SKM-1 treated with dmso at 0.1 percent for 144 hours (cell line): ENCODE measurements around the gene IRAG1.
A peak's percentile ranks its signal among the peaks of the same experiment; 100 is the strongest.

ENCODE experiments used
- DNase-seq: peaks from one replicate; lab custom pipeline; 2025; ENCODE audit not compliant: unreplicated experiment; lab: John Stamatoyannopoulos, UW

The IRAG1 gene, protein sequence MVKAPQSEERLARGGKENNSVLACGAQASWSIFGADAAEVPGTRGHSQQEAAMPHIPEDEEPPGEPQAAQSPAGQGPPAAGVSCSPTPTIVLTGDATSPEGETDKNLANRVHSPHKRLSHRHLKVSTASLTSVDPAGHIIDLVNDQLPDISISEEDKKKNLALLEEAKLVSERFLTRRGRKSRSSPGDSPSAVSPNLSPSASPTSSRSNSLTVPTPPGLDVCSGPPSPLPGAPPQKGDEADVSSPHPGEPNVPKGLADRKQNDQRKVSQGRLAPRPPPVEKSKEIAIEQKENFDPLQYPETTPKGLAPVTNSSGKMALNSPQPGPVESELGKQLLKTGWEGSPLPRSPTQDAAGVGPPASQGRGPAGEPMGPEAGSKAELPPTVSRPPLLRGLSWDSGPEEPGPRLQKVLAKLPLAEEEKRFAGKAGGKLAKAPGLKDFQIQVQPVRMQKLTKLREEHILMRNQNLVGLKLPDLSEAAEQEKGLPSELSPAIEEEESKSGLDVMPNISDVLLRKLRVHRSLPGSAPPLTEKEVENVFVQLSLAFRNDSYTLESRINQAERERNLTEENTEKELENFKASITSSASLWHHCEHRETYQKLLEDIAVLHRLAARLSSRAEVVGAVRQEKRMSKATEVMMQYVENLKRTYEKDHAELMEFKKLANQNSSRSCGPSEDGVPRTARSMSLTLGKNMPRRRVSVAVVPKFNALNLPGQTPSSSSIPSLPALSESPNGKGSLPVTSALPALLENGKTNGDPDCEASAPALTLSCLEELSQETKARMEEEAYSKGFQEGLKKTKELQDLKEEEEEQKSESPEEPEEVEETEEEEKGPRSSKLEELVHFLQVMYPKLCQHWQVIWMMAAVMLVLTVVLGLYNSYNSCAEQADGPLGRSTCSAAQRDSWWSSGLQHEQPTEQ

DNA sequence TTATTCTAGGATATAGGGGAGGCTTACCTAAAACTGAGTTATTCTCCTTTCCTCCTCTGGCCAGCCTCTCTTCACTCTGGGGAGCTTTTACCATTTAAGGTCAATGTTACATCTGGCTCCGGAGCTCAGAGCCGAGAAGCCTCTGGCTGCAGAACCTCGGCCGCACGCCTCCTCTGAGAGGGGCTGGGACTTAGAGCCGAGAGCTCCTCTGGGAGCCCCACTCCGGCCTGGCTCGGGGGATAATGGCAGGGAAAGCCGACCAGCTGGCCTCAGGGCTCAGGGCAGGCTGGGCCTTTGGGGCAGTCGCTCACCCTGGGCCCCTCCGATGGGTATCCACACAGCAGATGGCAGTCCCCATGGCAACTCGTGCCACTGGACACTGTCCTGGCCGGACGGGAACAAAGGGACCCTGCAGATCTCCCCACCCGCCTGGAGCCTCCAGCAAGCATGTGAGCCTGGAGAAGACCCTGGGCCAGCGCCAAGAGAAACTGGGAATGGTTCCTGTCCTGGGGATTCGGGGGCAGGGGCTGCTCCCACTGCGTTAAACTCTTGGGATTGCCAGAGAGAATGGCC lies at the start of gene IRAG1:
Gene IRAG1 (minus strand): TSS at position 247 of the 573 bp plus-strand sequence. CDS start 153 bp downstream, at position 94.
- no peak for DNase-seq

DNA sequence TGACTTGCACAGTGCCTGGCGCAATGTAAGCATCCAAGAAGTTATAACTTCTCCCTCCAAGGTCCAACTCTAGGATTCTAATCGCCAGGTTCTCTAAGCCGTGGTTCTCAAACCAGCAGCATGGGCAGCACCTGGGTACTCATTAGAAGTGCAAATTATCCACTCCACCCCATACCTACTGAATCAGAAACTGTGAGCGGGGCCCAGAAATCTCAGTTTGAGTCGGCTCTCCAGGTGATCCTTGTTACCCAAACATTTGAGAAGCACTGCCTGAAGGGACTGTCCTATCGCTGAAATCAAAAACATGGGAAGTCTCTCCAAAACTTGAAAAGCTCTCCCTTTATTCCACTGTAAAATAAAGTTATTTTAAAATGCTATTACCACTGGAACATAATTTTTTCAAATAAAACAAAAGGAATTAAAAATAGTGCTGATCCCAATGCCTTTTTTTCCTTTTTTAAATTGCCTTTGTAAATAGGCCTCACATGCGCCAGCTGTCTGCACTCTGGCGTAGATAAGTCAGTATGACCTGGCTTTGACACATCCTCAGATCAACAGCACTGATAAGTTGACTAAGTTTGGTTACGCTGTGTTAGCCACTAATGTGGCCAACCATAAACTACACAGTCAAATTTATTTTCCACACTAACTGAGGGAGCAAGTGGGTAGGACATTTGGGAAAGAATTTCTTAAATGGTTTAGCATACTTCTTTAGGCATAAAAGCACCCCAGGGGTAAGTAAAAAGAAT lies 49.1 kb upstream of the IRAG1 start:
- DNase-seq: no peak

DNA sequence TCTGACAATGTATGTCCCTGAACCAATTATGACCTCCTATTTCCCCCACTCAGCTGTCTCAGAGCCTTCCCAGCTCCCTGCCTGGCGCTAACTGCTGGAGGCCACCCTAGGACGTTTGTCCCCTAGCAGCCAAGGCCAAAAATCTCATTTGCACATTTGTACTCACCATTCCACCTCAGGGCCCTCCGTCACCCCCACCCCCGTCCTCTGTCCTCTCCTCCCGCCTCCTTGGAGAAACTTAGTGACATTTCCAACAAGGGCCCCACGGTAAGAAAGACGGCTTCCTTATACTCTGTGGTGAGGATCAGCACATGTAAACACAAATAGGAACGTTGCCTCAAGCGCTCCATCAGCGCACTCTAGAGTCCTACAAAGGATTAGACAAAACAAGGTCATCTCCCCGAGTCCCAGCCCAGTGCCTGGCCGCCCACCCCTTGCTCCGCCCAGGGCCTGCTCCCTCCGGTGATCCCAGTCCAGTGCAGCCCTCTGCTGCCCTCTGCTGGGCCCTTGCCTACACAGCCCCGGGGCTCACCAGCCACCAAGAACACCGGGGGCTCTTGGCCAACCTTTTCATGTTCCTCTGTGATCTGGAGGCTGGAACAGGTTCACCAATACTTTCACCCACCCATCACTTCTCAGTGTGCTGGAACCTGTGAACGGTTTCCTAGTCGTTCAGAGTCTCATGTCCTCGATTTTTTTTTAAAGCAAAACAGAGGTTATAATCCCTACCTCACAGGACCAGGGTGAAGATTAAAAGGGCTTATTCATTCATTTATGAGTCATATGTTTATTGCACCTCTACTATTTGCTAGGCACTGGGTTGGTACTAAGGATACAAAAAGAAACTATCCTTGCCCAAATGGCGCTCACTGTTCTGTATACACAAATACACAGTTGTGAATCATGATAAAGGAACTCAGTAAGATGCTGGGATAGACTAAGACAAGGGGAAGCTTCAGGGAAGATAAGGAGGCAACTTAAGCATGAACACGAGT lies 42.2 kb upstream of the IRAG1 start:
- DNase-seq: peak; percentile 80

DNA sequence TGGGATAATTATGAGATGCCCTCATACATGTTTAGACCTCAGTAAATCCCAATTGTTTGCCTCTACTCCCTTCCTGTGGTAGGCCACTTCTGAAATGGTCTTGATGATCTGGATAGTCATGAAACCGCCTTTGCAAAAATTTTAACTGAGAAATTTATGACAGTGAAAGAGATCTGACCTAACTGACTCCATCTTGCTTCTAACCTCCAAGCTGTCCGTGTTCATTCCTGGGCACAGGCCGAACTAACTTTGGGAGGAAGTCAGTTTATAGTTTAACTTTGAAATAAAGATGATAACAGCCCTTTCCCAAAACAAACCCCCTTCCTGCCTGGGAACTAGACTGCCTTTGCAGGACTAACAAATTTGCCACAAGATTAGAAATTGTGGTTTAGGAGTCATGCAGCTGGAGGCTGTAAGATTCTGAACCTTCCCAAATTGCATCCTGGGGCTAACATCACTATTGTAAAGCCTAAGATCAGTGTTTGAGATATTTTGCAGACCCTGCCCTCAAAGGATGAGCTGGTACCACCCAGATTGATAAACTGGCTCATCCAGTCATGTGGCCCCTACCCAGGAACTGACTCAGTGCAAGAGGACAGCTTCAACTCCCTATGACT lies 37.6 kb upstream of the IRAG1 start:
- no peak for DNase-seq

DNA sequence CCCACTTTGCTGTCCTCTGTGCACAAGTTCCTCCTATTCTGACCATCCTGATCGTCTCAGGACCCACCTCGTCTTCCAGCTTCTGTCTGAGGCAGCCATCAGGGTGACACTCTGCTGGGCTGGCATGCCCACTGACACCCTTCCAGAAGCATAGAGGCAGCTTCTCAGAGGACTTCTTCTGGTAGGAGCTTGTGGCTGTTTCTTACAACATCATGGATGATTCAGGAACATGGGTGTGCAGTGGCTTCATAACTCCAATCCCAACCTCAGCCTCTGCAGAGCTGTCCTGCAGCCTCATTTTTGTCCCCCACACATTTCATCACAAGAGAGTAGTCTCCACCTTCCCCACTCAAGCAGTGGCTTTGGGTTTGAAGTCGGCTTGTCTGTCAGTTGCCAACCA lies 36.6 kb upstream of the IRAG1 start:
- DNase-seq: no peak

DNA sequence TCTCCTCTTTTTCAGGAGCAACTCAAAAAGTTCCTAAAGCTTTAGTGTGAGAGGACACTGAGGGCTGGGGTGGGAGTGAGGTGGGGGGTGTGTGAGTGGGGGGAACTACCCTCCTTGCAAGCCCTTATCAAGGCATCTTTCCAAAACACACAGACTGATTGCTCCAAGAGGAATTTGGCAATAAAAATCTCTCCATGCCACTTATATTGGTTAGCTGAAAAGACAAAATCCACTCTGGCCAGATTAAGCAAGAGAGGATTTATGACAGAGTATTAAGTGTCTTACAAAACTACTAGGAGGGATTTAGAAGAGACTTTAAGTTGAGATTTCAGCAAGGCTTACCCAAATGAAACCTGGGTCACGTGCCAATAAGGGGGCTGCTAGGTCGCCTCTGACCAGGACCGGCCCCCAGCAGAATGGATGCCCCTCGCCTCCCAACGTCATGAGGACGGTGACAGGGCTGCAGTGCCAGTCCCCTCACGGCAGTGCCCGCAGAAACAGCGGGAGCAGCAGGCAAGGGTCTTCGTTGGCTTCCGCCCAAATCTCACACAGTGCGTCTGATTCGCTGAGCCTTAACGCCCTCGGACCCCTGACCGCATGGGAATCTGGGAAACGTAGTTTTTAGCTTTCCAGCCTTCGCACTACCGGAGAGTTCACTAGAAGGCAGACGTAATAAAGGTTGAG lies 35.4 kb upstream of the IRAG1 start:
- no peak for DNase-seq

DNA sequence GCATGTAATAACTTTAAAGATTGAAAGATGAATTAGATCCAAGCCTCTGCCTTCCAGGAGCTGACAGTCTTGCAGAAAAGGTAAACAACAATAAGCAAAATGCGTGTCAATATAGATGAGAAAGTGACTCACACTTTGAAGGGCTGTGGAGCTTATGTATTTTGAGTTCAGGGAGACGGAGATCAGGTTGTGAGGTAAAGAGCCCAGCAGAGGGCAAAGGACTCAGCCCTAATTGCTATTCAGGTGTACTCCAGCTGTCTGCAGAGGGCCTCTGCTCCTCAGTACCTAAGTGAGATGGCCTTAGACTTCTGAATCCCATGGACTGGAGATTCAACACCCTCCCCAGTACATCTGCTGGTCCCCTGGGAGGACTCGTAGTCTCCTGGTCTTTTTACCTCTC lies 34.6 kb upstream of the IRAG1 start:
- DNase-seq: no peak

DNA sequence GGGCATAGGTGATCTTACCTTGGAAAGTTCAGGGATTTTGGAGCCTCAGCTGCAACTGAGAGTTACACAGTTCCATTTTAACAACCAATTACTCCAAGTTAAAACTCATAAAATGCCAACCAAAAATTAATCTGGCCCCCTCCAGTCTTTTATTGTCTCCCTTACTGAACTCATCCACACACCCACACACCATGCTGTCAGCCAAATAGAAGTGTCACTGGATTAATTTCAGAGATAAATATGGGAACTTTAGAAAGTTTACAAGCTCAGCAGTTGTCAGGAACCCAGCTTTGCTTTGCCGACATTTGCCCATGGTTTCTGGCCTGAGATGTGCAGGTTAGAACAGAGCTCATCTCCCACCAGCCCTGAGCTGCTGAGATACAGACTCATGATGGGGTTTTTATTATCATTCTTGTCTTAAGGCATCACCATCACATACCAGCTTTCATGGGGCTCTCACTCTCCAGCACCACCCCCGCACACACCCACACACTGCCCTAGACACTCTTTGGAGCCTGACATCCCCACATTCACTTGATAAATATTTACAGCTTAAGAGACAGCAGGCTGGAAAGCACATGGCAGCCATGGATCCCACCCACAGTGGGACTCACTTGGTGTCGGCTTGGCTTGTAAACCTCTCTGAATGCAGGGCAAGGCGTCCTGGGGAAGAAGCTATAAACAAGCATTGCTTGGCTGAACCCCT lies 33.7 kb upstream of the IRAG1 start:
- DNase-seq: no peak

DNA sequence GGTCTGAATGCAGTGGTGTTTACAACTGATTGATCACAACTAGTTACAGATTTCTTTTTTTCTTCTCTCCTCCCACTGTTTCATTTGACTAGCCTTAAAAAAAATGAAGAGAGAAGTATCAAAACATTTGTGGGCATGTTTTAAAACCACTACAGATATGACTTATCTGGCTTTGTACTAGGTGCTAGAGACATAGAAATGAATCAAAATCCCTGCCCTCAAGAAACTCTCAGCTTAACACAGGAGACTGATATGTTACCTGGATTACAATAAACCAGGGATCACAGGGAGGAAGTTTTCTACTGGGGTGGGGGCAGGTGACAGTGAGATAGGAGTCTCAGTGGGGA lies 32.3 kb upstream of the IRAG1 start:
- no peak for DNase-seq

DNA sequence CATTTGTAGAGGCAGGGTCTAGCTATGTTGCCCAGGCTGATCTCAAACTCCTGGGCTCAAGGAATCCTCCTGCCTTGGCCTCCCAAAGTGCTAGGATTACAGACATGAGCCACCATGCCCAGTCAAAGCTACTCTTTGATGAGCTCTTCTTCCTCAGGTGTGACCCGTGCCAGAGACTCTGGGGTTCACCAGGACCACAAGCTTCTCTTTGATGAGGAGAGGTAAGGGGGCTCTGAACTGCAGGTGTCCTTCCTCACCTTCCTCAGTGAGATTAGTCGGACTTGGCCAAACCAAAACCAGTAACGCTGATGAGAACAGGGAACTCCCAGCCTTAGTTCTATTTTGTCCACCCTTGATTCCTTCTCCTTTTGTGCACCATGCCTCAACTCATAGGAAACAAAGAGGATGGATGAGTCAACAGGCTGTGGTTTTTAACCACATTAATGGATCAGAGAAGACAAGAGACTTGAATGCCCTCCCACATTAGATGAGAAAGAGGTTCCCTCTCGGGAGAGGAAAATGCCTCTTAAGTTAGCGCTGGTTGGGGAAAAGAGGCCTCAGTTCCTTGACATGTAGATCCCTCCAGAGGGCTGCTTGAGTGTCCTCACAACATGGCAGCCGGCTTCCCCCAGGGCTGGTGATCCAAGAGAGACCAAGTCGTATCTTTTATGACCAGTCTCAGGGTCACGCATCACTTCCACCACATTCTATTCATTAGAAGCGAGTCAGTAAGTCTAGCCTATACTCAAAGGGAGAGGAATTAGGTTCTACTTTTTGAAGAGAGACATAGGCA lies 31.8 kb upstream of the IRAG1 start:
- DNase-seq: peak; percentile 96

DNA sequence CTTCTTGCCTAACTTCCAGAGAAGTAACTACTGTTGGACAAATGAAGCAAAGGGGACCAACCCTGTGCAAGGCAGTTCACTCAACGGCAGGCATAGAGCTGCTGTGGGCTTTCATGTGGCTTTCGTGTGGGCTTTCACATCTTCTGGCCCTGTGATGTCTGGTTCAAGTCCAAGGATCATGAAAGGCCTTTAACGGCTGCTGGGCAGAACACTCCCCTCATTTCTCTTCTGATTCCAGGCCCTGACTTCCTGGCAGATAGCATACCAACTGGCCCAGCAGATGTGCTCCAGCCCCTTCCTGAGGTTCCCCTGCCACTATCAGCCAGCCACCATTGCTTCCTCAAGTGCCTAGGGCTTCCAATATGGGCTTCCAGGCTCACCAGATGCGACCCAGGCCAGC lies 28.8 kb upstream of the IRAG1 start:
- DNase-seq: no peak

DNA sequence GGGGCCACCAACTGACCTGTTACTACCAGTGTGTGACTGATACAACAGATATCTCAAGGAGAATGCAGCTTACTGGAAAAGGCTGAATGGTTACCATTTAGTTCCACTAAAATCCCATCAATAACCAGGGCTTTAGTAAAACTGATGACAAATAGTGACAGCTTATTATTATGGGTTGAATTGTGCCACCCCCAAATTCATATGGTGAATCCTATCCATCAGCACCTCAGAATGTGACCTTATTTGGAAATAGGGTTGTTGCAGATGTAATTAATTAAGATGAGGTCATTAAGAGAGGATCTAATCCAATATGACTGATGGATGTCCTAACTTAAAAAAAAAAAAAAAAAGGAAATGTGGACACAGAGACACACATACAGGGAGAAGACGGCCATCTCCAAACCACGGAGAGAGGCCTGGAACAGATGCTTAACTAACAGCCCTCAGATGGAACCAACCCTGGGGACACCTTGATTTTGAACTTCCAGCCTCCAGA lies 27.4 kb upstream of the IRAG1 start:
- DNase-seq: no peak

DNA sequence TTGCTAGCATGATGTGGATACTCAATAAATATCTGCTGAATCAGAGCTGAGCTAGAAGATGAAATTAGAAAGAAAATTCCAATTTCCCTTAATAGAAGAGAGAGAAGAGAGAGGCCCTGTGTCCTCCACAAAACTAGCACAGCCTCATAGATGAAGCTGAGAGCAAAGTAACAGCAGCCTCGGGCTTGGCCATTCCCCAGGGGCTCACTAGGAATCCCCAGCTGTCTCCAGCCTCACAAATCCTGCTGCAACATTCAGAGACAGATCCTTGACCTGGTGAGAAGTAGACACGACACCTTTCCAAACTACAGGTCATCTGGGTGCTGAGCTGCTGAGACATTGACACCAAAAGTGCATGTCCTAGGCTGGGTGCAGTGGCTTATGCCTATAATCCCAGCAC lies 26.1 kb upstream of the IRAG1 start:
- no peak for DNase-seq

DNA sequence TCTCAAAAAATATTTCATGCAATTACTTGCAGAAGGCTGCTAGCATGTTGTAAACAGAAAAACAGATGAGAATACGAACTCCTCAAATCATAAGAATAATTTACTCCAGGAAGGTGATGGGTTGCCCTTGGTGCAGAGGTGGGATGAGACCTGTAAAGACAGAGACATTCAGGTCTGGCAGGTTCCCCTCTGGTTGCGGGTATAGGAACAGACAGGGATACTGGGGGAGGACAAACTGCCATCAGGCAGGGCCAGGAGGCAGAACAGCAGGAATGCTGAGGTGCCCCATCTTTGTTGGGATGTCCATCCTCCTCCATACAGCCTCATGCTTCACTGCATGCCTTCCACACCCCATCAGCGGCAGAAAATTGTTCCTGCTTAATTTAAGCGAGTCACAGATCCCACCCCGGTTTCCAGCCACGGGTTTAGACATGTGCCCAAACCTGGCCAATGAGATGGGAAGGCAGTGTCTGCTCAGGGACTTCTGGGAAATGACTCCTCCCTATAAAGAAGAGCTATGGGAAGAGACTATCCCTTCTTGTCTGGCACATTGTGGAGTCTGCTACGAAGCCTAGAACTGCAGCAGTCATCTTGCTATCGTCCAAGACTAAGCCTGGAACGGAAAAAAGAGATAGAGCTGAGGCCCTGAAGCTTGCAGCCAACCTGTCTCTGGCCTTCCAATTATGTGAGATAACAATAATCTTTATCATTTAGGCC lies 23.1 kb upstream of the IRAG1 start:
- DNase-seq: no peak

DNA sequence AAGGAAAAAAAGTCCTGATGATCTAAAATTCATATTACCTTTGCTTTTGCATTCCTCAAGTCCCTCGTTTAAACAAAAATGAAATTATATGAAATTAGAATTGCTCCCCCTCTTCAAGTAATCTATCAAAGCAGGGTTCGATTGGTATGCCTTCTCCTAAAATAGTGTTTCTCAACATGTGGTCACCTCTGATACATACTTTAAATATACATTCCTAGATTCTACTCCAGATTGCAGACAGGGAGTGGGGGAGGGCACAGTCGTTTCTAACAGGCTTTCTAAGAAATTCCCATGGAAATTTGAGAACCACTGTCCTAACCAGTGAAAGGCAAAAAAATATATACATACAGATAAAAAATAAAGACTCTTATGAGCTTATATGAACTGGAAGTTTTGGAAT lies 22.6 kb upstream of the IRAG1 start:
- DNase-seq: no peak

DNA sequence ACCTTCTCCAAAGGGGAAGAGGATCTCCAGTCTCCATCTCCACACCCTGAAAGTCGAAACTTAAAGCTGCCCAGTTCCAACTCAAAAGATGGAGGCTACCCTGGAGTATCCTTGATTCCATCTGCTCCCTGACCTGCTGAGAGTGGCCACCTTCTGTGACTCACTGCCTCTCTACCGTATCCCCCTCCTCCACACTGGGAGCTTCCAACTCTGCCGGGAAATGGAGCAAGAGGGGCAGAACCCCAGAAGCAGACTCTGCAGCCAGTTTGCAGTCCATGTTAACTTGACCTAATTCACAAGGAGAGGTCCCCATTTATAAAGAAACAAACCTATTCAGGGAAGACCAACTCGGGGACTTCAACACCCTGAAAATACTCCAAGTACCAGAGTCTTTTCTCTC lies 22.0 kb upstream of the IRAG1 start:
- no peak for DNase-seq
